ENCODE results near the gene PTPRS.

Gene PTPRS

DNA sequence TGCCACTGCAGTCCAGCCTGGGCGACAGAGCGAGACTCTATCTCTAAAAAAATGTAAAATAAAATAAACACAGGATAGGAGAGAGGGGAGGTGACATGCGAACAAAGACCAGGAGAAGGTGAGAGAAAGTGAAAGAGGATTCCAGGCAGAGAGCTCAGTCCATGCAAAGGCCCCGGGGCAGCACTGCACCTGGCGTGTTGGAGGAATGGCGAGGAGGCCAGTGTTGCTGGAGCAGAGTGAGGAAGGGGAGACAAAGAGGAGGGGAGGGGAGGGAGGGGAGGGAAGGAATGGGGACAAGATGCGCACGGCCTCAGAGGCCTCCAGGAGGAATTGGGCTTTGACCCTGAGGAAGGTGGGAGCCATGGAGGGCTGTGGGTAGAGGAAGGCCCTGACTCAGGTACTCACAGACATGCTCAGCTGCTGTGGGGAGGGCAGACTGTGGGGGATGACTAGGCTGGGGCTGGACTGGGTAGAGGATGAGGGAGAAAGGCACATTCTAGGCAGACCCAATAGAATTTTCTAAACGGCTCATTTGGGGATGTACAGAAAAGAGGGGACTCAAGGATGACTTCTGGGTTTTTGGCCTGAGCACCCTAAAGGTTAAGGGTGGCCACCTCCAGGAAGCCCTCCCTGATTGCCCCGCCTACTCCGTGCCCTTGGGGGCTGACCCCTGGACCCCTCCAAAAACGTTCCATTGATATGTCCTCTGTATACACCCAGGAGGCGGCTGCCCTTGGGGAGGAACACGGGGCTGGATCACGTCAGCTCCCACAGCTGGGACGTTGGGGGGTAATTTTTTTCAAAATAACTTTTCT lies 43.9 kb downstream of the PTPRS start:
- TF ChIP-seq FOXP2 (optimal IDR thresholded peaks at IDR 0.05; ENCODE audit: control extremely low read depth, extremely low read length, insufficient read depth) (no peak), POLR2AphosphoS5 (IDR thresholded peaks at IDR 0.05; ENCODE audit: borderline replicate concordance, low read depth, low read length) (no peak), EZH2 (IDR thresholded peaks at IDR 0.05) (no peak)
- Histone ChIP-seq H3K9me3 (ENCODE audit: low read depth, low read length) (no peaks in the 10 kb centered on the region), H3K27ac (no peak overlapping the region), H3K36me3 (ENCODE audit: insufficient read depth, low read length) (no peaks in the 10 kb centered on the region), H3K4me3 (no peak overlapping the region), H3K9ac (ENCODE audit: insufficient read length) (no peak overlapping the region)
- DNase-seq (ENCODE audit: low read depth, low spot score), result no peak

DNA sequence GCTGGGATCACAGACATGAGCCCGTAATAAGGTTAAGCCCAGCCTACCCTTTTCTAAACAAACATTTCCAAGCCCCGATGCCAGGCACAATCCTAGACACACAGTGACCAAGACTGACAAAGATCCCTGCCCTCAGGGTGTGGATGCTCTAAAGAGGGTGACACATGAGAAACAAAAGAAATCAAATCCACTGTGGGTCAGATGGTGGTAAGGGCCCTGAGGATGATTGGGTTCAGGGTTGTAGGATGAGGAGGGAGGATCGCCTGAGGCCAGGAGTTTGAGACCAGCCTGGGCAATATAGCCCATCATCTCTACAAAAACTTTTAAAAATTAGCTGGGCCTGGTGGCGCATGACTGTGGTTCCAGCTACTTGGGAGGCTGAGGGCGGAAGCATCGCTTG lies 44.6 kb downstream of the PTPRS start:
- Histone ChIP-seq H3K9ac (ENCODE audit: insufficient read length) (no peak overlapping the region), H3K9me3 (ENCODE audit: low read depth, low read length) (no peaks in the 10 kb centered on the region), H3K4me3 (no peak overlapping the region), H3K36me3 (ENCODE audit: insufficient read depth, low read length) (no peaks in the 10 kb centered on the region), H3K27ac (no peak overlapping the region)
- no peak for TF ChIP-seq FOXP2 (optimal IDR thresholded peaks at IDR 0.05; ENCODE audit: control extremely low read depth, extremely low read length, insufficient read depth)
- TF ChIP-seq POLR2AphosphoS5 (IDR thresholded peaks at IDR 0.05; ENCODE audit: borderline replicate concordance, low read depth, low read length), result no peak
- no peak for TF ChIP-seq EZH2 (IDR thresholded peaks at IDR 0.05)
- DNase-seq (ENCODE audit: low read depth, low spot score), result no peak

DNA sequence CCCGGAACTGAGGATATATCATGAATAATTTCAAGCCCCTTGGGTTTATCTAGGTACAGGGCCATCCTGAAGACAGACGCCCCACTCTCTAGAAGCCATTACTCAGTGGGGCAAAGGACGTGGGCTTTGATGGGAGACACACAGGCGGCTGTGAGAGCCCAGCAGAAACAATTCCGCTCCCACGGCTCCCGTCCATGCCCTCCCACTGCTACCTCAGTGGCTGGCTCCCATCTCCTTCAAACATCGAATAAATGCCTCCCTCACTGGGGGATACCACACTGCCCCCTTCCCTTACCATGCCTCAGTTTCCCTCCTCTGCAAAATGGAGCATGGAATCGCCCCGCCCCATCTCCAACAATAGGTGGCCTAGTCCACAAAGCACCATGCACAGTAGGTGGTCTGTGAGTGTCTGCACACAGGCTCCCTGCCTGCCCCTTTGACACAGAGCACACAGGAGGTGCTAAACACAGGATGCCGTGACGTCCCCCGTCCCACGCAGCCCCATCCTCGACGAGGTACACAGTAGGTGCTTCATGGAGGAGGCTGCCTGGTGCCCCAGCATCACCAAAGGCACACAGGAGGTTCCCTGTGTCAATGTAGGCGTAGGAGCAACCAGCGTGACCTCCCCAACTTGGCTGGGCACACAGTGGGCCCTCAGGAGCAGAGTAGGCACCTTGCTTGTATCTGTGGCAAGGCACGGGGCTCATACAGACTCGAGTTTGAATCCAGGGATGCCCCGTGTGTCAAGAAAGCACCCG lies 46.0 kb downstream of the PTPRS start:
- TF ChIP-seq EZH2 (IDR thresholded peaks at IDR 0.05) (no peak), POLR2AphosphoS5 (IDR thresholded peaks at IDR 0.05; ENCODE audit: borderline replicate concordance, low read depth, low read length) (no peak)
- H3K27ac ChIP-seq, result no peak overlapping the region
- no peaks in the 10 kb centered on the region for H3K9me3 ChIP-seq (ENCODE audit: low read depth, low read length)
- no peak for DNase-seq (ENCODE audit: low read depth, low spot score)
- H3K9ac ChIP-seq (ENCODE audit: insufficient read length), result no peak overlapping the region
- no peaks in the 10 kb centered on the region for H3K36me3 ChIP-seq (ENCODE audit: insufficient read depth, low read length)
- peak overlapping the region; percentile 89; the same call in 1 of the 2 replicates for H3K4me3 ChIP-seq

DNA sequence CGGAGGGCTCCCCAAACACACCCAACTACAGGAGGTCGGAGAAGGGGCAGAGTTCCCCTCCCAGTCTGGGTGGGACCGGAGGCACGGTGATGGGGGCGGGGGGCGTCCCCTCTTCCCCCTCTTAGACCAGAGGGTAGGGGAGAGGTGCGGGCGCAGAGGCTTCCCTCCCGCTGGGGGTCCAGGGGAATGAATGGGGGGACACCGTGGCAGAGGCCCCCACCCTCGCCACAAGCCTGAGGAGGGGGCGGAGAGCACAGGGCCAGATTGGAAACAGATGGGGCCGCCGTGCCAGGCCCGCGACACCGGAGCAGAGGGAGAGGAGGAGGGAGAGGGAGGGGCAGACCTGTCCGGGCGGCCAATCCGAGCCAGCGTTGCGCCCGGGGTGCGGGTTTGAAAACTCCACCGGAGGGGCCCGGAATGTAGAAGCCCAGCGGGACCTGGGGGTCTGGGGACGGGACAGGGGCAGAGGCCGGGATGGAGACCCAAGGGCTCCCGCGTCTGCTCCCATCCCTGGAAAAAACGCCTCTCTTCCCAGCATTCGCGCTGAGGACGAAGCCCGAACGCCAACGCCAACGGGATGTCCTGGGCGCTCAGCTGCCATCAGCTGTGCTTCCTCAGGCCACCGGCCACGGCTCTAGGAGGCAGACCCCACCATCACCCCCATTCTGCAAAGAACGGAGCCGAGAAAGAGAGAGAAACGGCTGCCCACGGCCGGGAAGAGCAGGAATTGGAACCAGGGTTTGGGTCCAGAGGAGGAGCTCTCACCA lies 46.8 kb downstream of the PTPRS start:
- H3K9me3 ChIP-seq (ENCODE audit: low read depth, low read length), result no peaks in the 10 kb centered on the region
- TF ChIP-seq EZH2 (IDR thresholded peaks at IDR 0.05), result no peak
- TF ChIP-seq FOXP2 (optimal IDR thresholded peaks at IDR 0.05; ENCODE audit: control extremely low read depth, extremely low read length, insufficient read depth), result no peak
- TF ChIP-seq POLR2AphosphoS5 (IDR thresholded peaks at IDR 0.05; ENCODE audit: borderline replicate concordance, low read depth, low read length), result no peak
- peak overlapping the region; percentile 5; the same call in 1 of the 2 replicates for H3K27ac ChIP-seq
- no peak for DNase-seq (ENCODE audit: low read depth, low spot score)
- H3K4me3 ChIP-seq, result peak overlapping the region; percentile 89
- H3K9ac ChIP-seq (ENCODE audit: insufficient read length), result peak overlapping the region; percentile 45
- H3K36me3 ChIP-seq (ENCODE audit: insufficient read depth, low read length), result no peaks in the 10 kb centered on the region

GRCh38 chr19:5292822-5293611 lies 47.6 kb downstream of the PTPRS start:
- Histone ChIP-seq H3K27ac (peak overlapping the region; percentile 71; the same call in 1 of the 2 replicates), H3K9me3 (ENCODE audit: low read depth, low read length) (no peaks in the 10 kb centered on the region), H3K36me3 (ENCODE audit: insufficient read depth, low read length) (no peaks in the 10 kb centered on the region), H3K9ac (ENCODE audit: insufficient read length) (peak overlapping the region; percentile 83), H3K4me3 (peak overlapping the region; percentile 89)
- no peak for DNase-seq (ENCODE audit: low read depth, low spot score)
- TF ChIP-seq FOXP2 (optimal IDR thresholded peaks at IDR 0.05; ENCODE audit: control extremely low read depth, extremely low read length, insufficient read depth), result no peak
- peak; percentile 26; the same call in 1 of the 2 replicates for TF ChIP-seq POLR2AphosphoS5 (IDR thresholded peaks at IDR 0.05; ENCODE audit: borderline replicate concordance, low read depth, low read length)

DNA sequence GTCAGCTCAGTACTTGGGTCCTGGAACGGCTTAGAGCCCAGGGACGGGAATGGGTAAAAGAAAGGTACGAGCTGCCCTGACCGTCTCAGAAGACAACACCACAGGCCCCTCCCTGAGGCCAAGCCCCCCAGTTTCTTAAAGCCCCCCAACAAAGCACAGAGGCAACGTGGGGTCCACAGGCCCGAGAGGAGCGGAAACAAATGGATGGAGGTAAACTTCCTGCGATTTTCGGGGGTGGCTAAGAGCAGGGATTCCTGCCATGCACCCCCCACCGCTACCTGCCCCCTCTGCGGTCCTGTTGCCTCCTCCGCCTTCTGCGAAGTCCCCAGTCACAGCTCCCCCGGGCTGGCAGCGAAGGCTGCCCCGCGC lies 48.2 kb downstream of the PTPRS start:
- H3K36me3 ChIP-seq (ENCODE audit: insufficient read depth, low read length), result no peaks in the 10 kb centered on the region
- peak overlapping the region; percentile 72 for H3K9ac ChIP-seq (ENCODE audit: insufficient read length)
- peak overlapping the region; percentile 89 for H3K4me3 ChIP-seq
- DNase-seq (ENCODE audit: low read depth, low spot score), result no peak
- H3K9me3 ChIP-seq (ENCODE audit: low read depth, low read length), result no peaks in the 10 kb centered on the region
- H3K27ac ChIP-seq, result no peak overlapping the region
- TF ChIP-seq POLR2AphosphoS5 (IDR thresholded peaks at IDR 0.05; ENCODE audit: borderline replicate concordance, low read depth, low read length) (no peak), FOXP2 (optimal IDR thresholded peaks at IDR 0.05; ENCODE audit: control extremely low read depth, extremely low read length, insufficient read depth) (no peak), EZH2 (IDR thresholded peaks at IDR 0.05) (no peak)

DNA sequence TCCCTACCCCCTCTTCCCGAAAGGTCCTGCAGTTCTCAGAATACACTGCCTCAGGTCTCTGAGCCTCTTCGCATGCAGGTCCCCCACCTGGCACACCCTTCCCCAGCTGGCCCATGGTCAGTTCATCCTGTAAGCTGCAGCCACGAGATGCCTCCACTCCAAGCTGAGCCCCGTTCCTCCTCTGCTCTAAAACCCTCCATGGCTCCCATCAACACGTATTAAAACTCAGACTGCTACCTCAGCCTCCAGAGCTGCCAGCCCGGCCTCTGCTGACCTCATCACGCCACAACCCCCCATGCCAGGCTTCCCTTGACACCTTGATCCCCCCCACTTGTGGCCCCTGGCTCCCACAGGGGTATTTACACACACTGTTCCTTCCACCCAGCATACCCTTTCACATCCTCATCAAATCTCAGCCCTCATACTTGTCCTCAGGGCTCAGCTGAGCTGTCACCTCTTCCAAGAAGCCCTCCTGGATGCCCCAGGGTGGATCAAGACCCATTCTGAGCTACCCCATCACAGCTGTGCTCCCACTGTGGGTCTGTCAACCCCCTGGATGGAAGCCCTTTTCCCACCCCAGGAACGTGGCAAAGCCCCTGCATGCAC lies 48.9 kb downstream of the PTPRS start:
- Histone ChIP-seq H3K36me3 (ENCODE audit: insufficient read depth, low read length) (0 out of 2 replicates have a peak, but pooled peaks cover under 1% of the 10 kb centered on the region), H3K4me3 (peak overlapping the region; percentile 89), H3K9ac (ENCODE audit: insufficient read length) (peak overlapping the region; percentile 72), H3K9me3 (ENCODE audit: low read depth, low read length) (no peaks in the 10 kb centered on the region), H3K27ac (no peak overlapping the region)
- TF ChIP-seq POLR2AphosphoS5 (IDR thresholded peaks at IDR 0.05; ENCODE audit: borderline replicate concordance, low read depth, low read length), result no peak
- TF ChIP-seq EZH2 (IDR thresholded peaks at IDR 0.05), result no peak
- TF ChIP-seq FOXP2 (optimal IDR thresholded peaks at IDR 0.05; ENCODE audit: control extremely low read depth, extremely low read length, insufficient read depth), result no peak
- DNase-seq (ENCODE audit: low read depth, low spot score), result no peak

All from SK-N-MC (cell line).